ENCODE results near the gene DUT. TPM values are rescaled to one million over a fixed set of nuclear protein-coding genes. Genes with fewer than 3 reads are reported as not detected.

DUT gene
- 10 to 100 TPM; 63.5 to 90.1 (median 75.7) TPM for total RNA-seq

- peak in 2 of 4 donors; percentile 85 to 90 for TF ChIP-seq POLR2A (IDR thresholded peaks at IDR 0.05)
- TF ChIP-seq CTCF (IDR thresholded peaks at IDR 0.05) = no peak
- intact Hi-C loops (cut with DNase I) = no loop called here
- no peaks in the 10 kb centered on the region for H3K27me3 ChIP-seq
- WGBS, 2 donors = 0 to 2% methylated on average over 6 to 11 of the region's 89 CpGs
- H3K4me1 ChIP-seq = peaks cover 4 to 31% (median 15%) of the 10 kb centered on the region in 3 donors
- peak; percentile 25 for DNase-seq
- peak within 1 kb of the TSS; percentile 68 to 100 (median 90) for H3K4me3 ChIP-seq
- H3K9me3 ChIP-seq = no peaks in the 10 kb centered on the region
- H3K36me3 ChIP-seq = peaks cover 0 to 21% (median 4%) of the 10 kb centered on the region in 3 donors
- peak within 1 kb of the TSS; percentile 87 to 98 (median 98) for H3K27ac ChIP-seq
Measured at GRCh38 chr15:48330855-48331795, at the start of gene DUT. Gene DUT, plus strand, starts transcription at chr15:48331429. Its CDS starts 87 bp downstream, at chr15:48331516.

- H3K9me3 ChIP-seq = no peaks in the 10 kb centered on the region
- TF ChIP-seq CTCF (IDR thresholded peaks at IDR 0.05) (no peak), POLR2A (IDR thresholded peaks at IDR 0.05) (no peak)
- intact Hi-C loops (cut with DNase I) = loop anchor here (10.0 kb wide), 1 partner anchor 1087 kb away; no protein-coding TSS in a partner anchor
- H3K4me1 ChIP-seq = peaks cover 0 to 8% (median 4%) of the 10 kb centered on the region in 3 donors
- H3K27ac ChIP-seq = no peak overlapping the region
- WGBS, 2 donors = 64 to 69% methylated on average over 4 of the region's 4 CpGs
- H3K27me3 ChIP-seq = peaks cover 0 to 7% (median 0%) of the 10 kb centered on the region in 4 donors
- H3K36me3 ChIP-seq = no peaks in the 10 kb centered on the region
- no peak overlapping the region for H3K4me3 ChIP-seq
- no peak for DNase-seq
Measured at GRCh38 chr15:48281674-48282073, 49.6 kb upstream of the DUT start.

GRCh38 chr15:48282216-48282615, 49.0 kb upstream of the DUT start:
- H3K36me3 ChIP-seq = no peaks in the 10 kb centered on the region
- DNase-seq = no peak
- intact Hi-C loops (cut with DNase I) = loop anchor here (10.0 kb wide), 1 partner anchor 1087 kb away; no protein-coding TSS in a partner anchor
- H3K9me3 ChIP-seq = no peaks in the 10 kb centered on the region
- no peak overlapping the region for H3K4me3 ChIP-seq
- peaks cover 0 to 7% (median 0%) of the 10 kb centered on the region in 4 donors for H3K27me3 ChIP-seq
- H3K27ac ChIP-seq = no peak overlapping the region
- peaks cover 0 to 8% (median 4%) of the 10 kb centered on the region in 3 donors for H3K4me1 ChIP-seq
- 39 to 65% methylated on average over 3 to 4 of the region's 4 CpGs for WGBS, 2 donors
- TF ChIP-seq CTCF (IDR thresholded peaks at IDR 0.05) (no peak), POLR2A (IDR thresholded peaks at IDR 0.05) (no peak)

GRCh38 chr15:48283396-48284145, 47.7 kb upstream of the DUT start:
- H3K4me3 ChIP-seq = no peak overlapping the region
- no peak for DNase-seq

More at GRCh38 chr15:48283396-48284145, 47.7 kb upstream of the DUT start:
- no peaks in the 10 kb centered on the region for H3K9me3 ChIP-seq
- WGBS, 2 donors = 48 to 55% methylated on average over 6 of the region's 6 CpGs
- H3K27me3 ChIP-seq = peaks cover 0 to 7% (median 0%) of the 10 kb centered on the region in 4 donors
- H3K4me1 ChIP-seq = peaks cover 0 to 8% (median 4%) of the 10 kb centered on the region in 3 donors
- no peak overlapping the region for H3K27ac ChIP-seq
- intact Hi-C loops (cut with DNase I) = loop anchor here (10.0 kb wide), 1 partner anchor 1089 kb away; no protein-coding TSS in a partner anchor
- no peaks in the 10 kb centered on the region for H3K36me3 ChIP-seq
- TF ChIP-seq CTCF (IDR thresholded peaks at IDR 0.05) (no peak), POLR2A (IDR thresholded peaks at IDR 0.05) (no peak)

Data from esophagus squamous epithelium (tissue), 5 donors.